Measurements from ENCODE around the gene CHURC1.

DNA sequence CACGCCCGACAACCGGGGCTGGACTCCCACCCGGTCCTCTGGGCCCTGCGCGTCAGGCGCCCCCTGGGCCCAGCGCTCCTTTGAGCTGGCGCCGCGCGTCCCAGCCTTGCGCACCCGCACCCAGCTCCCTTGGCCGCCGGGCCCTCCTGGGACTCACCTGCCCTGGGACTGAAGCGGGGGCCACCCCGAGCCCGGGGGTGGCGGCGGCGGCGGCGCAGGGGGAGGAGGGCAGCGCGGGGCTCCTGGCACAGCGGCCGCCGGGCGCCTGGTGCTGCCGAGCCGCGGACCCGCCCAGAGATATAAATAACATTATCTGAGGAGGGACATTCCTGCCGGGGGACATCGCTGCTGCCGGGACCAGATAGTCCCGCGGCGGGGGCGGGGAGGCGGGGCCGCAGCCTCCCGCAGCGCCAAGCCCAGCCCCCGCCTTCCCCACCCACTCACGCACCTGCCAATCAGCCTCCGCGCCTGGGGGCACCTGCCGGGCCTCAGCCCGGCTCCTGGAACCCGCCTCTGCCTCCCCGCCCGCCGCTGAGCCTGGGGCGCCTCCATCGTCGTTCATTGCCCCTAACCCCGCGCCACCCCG is 34.5 kb upstream of the CHURC1 start, which contains the start of gene SPTB:
- TF ChIP-seq MXI1 (IDR thresholded peaks at IDR 0.05; ENCODE audit: borderline replicate concordance, low read depth, low read length): no peak
- TF ChIP-seq, protein P1, sequence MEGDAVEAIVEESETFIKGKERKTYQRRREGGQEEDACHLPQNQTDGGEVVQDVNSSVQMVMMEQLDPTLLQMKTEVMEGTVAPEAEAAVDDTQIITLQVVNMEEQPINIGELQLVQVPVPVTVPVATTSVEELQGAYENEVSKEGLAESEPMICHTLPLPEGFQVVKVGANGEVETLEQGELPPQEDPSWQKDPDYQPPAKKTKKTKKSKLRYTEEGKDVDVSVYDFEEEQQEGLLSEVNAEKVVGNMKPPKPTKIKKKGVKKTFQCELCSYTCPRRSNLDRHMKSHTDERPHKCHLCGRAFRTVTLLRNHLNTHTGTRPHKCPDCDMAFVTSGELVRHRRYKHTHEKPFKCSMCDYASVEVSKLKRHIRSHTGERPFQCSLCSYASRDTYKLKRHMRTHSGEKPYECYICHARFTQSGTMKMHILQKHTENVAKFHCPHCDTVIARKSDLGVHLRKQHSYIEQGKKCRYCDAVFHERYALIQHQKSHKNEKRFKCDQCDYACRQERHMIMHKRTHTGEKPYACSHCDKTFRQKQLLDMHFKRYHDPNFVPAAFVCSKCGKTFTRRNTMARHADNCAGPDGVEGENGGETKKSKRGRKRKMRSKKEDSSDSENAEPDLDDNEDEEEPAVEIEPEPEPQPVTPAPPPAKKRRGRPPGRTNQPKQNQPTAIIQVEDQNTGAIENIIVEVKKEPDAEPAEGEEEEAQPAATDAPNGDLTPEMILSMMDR (conservative IDR thresholded peaks at IDR 0.05; ENCODE audit: low read depth, low read length): no peak
- TF ChIP-seq, protein P2, sequence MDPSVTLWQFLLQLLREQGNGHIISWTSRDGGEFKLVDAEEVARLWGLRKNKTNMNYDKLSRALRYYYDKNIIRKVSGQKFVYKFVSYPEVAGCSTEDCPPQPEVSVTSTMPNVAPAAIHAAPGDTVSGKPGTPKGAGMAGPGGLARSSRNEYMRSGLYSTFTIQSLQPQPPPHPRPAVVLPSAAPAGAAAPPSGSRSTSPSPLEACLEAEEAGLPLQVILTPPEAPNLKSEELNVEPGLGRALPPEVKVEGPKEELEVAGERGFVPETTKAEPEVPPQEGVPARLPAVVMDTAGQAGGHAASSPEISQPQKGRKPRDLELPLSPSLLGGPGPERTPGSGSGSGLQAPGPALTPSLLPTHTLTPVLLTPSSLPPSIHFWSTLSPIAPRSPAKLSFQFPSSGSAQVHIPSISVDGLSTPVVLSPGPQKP (IDR thresholded peaks at IDR 0.05; ENCODE audit: borderline replicate concordance, low read depth, low read length): no peak
- no peak for TF ChIP-seq MAFK (IDR thresholded peaks at IDR 0.05; ENCODE audit: low read depth, low read length)
- TF ChIP-seq MAZ (IDR thresholded peaks at IDR 0.05; ENCODE audit: borderline replicate concordance, low read depth, low read length): no peak
- TF ChIP-seq, protein P3, sequence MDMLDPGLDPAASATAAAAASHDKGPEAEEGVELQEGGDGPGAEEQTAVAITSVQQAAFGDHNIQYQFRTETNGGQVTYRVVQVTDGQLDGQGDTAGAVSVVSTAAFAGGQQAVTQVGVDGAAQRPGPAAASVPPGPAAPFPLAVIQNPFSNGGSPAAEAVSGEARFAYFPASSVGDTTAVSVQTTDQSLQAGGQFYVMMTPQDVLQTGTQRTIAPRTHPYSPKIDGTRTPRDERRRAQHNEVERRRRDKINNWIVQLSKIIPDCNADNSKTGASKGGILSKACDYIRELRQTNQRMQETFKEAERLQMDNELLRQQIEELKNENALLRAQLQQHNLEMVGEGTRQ (IDR thresholded peaks at IDR 0.05; ENCODE audit: low read depth, low read length): no peak
- no peak for TF ChIP-seq SMC3 (IDR thresholded peaks at IDR 0.05; ENCODE audit: low read depth, low read length)
- TF ChIP-seq RFX5 (IDR thresholded peaks at IDR 0.05; ENCODE audit: low read depth, low read length): no peak
- TF ChIP-seq CEBPB (IDR thresholded peaks at IDR 0.05; ENCODE audit: low read depth, low read length): no peak
- no peak for TF ChIP-seq POLR2A (IDR thresholded peaks at IDR 0.05; ENCODE audit: low read depth, low read length)
- no peak for TF ChIP-seq RAD21 (IDR thresholded peaks at IDR 0.05; ENCODE audit: low read length)
- no peak for TF ChIP-seq FOS (IDR thresholded peaks at IDR 0.05; ENCODE audit: low read depth, low read length)
